Endodermal cell (in vitro differentiated cells): ENCODE results near the gene KCNJ2. TPM values are rescaled to one million over a fixed set of nuclear protein-coding genes. Genes with fewer than 3 reads are reported as not detected.

Source experiments
- DNase-seq: peaks from one replicate; pipeline ENCODE4 v3.0.0-alpha.2; 2017
- H3K27ac ChIP-seq: 2 replicates; pipeline ENCODE4 v1.5.1; 2013; ENCODE audit warnings: mild to moderate bottlenecking, low read depth, low read length, moderate library complexity
- H3K27me3 ChIP-seq: 2 replicates; pipeline ENCODE4 v1.6.1; 2013; ENCODE audit warnings: mild to moderate bottlenecking, low read length, moderate library complexity; ENCODE audit not compliant: insufficient read depth, control insufficient read depth, poor library complexity, severe bottlenecking
- H3K36me3 ChIP-seq: 2 replicates; pipeline ENCODE4 v1.7.0; 2013; ENCODE audit warnings: mild to moderate bottlenecking, low read length, moderate library complexity; ENCODE audit not compliant: control insufficient read depth, insufficient read depth
- H3K4me1 ChIP-seq: one replicate; pipeline ENCODE4 v1.7.0; 2013; ENCODE audit warnings: low read length; ENCODE audit not compliant: control insufficient read depth, insufficient read depth
- H3K4me3 ChIP-seq: 2 replicates; pipeline ENCODE4 v1.5.1; 2013; ENCODE audit warnings: mild to moderate bottlenecking, low read length, moderate library complexity
- H3K9ac ChIP-seq: 2 replicates; pipeline ENCODE4 v1.6.1; 2013; ENCODE audit warnings: mild to moderate bottlenecking, low read length, moderate library complexity; ENCODE audit not compliant: poor library complexity, severe bottlenecking; ENCODE audit errors: extremely low read depth
- H3K9me3 ChIP-seq: 2 replicates; pipeline ENCODE4 v1.6.1; 2013; ENCODE audit warnings: mild to moderate bottlenecking, low read length, moderate library complexity; ENCODE audit not compliant: control insufficient read depth
- H3K27ac Mint-ChIP-seq: 2 replicates; pipeline ENCODE4 v1.8.0; 2020; ENCODE audit warnings: mixed read lengths
- H3K27me3 Mint-ChIP-seq: 2 replicates; pipeline ENCODE4 v1.8.0; 2021; ENCODE audit warnings: mild to moderate bottlenecking, mixed read lengths; ENCODE audit not compliant: insufficient read depth
- H3K36me3 Mint-ChIP-seq: 2 replicates; pipeline ENCODE4 v1.8.0; 2020; ENCODE audit warnings: low read depth, mixed read lengths
- H3K4me1 Mint-ChIP-seq: 2 replicates; pipeline ENCODE4 v1.8.0; 2020; ENCODE audit warnings: mixed read lengths
- H3K4me3 Mint-ChIP-seq: 2 replicates; pipeline ENCODE4 v1.8.0; 2020; ENCODE audit warnings: mild to moderate bottlenecking, moderate library complexity, mixed read lengths
- H3K9me3 Mint-ChIP-seq: 2 replicates; pipeline ENCODE4 v1.8.0; 2020; ENCODE audit warnings: mild to moderate bottlenecking, mixed read lengths
- WGBS, 2 experiments: methylation state at CpG; one replicate each; pipeline versions ENCODE4 v1.1.5 to v1.1.7; 2013; ENCODE audit warnings: missing lambda C conversion rate in 2 of 2, mixed read lengths in 1 of 2; ENCODE audit not compliant: insufficient coverage in 1 of 2, insufficient read length in 1 of 2; 5-methylcytosine and 5-hydroxymethylcytosine counted together
- total RNA-seq, 2 donors: library from RNA; stranded (reverse); fragmentation: NEBNext Ultra II Directional in 1 of 2; extraction: Animal tissue kit (Norgen Biotek cat#: 25700) in 1 of 2; gene quantifications; 2 replicates in 1 of 2; 3 replicates in 1 of 2; pipeline ENCODE4 v1.2.1, GENCODE V29; 2021
- TF ChIP-seq, protein P1 (sequence below): fragments of 200-600 bp; sonication (generic); conservative IDR thresholded peaks from 2 replicates; pipeline ENCODE4 v1.5.0; 2021; ENCODE audit warnings: antibody characterized with exemption, mild to moderate bottlenecking

KCNJ2 gene
- total RNA-seq, 2 donors from 2014 or later, result 0.35 to 1.3 TPM

DNA sequence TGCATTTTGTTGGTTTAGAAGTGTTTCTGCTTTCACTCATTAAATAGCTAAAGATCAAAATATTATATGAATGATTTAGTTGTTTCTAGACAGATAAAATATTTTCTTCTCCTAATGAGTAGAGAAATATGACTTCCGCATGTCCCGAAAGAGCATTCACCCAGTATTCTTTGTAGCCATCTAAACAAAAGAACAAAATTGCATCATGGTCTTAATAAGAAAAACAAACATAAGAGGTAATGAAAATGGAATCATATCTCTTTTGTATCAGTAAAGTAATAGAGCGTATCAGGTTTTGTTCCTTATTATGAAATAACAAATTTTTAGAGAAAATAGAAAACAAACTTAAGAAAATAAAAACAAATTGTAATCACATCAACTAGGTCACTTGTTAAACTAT is 16.1 kb upstream of the KCNJ2 start:
- Histone ChIP-seq H3K4me3 (no peak overlapping the region), H3K36me3 (no peaks in the 10 kb centered on the region), H3K27ac (no peak overlapping the region), H3K4me1 (no peaks in the 10 kb centered on the region), H3K27me3 (no peaks in the 10 kb centered on the region), H3K9me3 (no peaks in the 10 kb centered on the region), H3K9ac (no peak overlapping the region)
- no peaks in the 10 kb centered on the region for H3K36me3 Mint-ChIP-seq
- whole genome bisulfite sequencing, 2 experiments, result 100% methylated on average over 2 of the region's 3 CpGs; no CpG with 5 or more reads in 1 of the 2 experiments
- no peak for DNase-seq
- no peak overlapping the region for H3K27ac Mint-ChIP-seq
- TF ChIP-seq, protein P1, sequence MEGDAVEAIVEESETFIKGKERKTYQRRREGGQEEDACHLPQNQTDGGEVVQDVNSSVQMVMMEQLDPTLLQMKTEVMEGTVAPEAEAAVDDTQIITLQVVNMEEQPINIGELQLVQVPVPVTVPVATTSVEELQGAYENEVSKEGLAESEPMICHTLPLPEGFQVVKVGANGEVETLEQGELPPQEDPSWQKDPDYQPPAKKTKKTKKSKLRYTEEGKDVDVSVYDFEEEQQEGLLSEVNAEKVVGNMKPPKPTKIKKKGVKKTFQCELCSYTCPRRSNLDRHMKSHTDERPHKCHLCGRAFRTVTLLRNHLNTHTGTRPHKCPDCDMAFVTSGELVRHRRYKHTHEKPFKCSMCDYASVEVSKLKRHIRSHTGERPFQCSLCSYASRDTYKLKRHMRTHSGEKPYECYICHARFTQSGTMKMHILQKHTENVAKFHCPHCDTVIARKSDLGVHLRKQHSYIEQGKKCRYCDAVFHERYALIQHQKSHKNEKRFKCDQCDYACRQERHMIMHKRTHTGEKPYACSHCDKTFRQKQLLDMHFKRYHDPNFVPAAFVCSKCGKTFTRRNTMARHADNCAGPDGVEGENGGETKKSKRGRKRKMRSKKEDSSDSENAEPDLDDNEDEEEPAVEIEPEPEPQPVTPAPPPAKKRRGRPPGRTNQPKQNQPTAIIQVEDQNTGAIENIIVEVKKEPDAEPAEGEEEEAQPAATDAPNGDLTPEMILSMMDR, result no peak
- no peaks in the 10 kb centered on the region for H3K9me3 Mint-ChIP-seq
- no peaks in the 10 kb centered on the region for H3K27me3 Mint-ChIP-seq
- H3K4me1 Mint-ChIP-seq, result peaks cover 3% of the 10 kb centered on the region
- H3K4me3 Mint-ChIP-seq, result no peak overlapping the region

DNA sequence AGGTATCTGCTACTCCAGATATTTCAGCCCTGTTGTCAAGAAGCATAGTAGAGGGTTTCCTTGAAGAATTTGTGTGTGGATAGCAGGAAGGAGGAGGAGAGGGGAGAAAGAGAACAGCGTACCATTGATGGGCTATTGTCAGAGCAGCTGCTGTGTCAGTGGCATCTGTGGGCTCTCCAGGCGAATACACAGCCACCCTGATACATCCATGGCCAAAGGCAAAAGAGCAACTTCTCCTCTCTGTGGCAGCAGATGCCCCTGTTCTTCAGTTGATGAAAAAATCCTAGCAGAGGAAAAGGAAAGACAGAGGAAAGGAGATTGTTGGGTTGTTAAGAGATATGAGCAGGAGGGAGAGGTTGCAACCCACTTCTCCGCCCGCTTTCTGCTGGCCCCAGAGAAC is 12.2 kb upstream of the KCNJ2 start:
- Mint-ChIP-seq H3K9me3 (no peaks in the 10 kb centered on the region), H3K27ac (no peak overlapping the region), H3K36me3 (no peaks in the 10 kb centered on the region), H3K4me1 (peaks cover 3% of the 10 kb centered on the region), H3K4me3 (no peak overlapping the region), H3K27me3 (no peaks in the 10 kb centered on the region)
- H3K36me3 ChIP-seq, result no peaks in the 10 kb centered on the region
- WGBS, 2 experiments, result 90 to 97% methylated on average over 2 to 4 of the region's 4 CpGs
- H3K4me3 ChIP-seq, result no peak overlapping the region
- TF ChIP-seq, protein P1, result no peak
- no peak for DNase-seq
- H3K9me3 ChIP-seq, result no peaks in the 10 kb centered on the region
- no peaks in the 10 kb centered on the region for H3K4me1 ChIP-seq
- H3K9ac ChIP-seq, result no peak overlapping the region
- H3K27me3 ChIP-seq, result no peaks in the 10 kb centered on the region
- H3K27ac ChIP-seq, result no peak overlapping the region

GRCh38 chr17:70158180-70158579 is 11.2 kb upstream of the KCNJ2 start:
- H3K27me3 ChIP-seq, result no peaks in the 10 kb centered on the region
- H3K4me1 Mint-ChIP-seq, result peaks cover 3% of the 10 kb centered on the region
- no peak overlapping the region for H3K27ac ChIP-seq
- H3K36me3 Mint-ChIP-seq, result no peaks in the 10 kb centered on the region
- no peaks in the 10 kb centered on the region for H3K9me3 Mint-ChIP-seq
- WGBS, 2 experiments, result 89 to 96% methylated on average over 3 to 4 of the region's 4 CpGs
- no peaks in the 10 kb centered on the region for H3K4me1 ChIP-seq
- H3K36me3 ChIP-seq, result no peaks in the 10 kb centered on the region
- no peak for DNase-seq
- H3K4me3 ChIP-seq, result no peak overlapping the region
- no peak overlapping the region for H3K4me3 Mint-ChIP-seq
- TF ChIP-seq, protein P1, result no peak
- no peaks in the 10 kb centered on the region for H3K27me3 Mint-ChIP-seq
- H3K9me3 ChIP-seq, result no peaks in the 10 kb centered on the region
- no peak overlapping the region for H3K9ac ChIP-seq
- no peak overlapping the region for H3K27ac Mint-ChIP-seq
